GM13976 (cell line): ENCODE results near the gene QKI.
"Not testable (repeated sequence)": the region's sequence is repeated elsewhere in the genome, so short reads cannot be mapped to it uniquely, and the experiment has no call there.

Experiments used
- DNase-seq: peaks from one replicate; pipeline ENCODE4 v3.0.0; 2012; ENCODE audit warnings: low spot score
- in situ Hi-C: fragments of 300-500 bp; cut with MboI; formaldehyde crosslinking; loops from one replicate; pipeline ENCODE4 v1.12.0; 2022; ENCODE audit warnings: low sequenced_read_pairs, mixed read lengths, inconsistent platforms; ENCODE audit not compliant: unreplicated experiment
- TF ChIP-seq, protein P1 (sequence below): IDR thresholded peaks from 2 replicates; pipeline ENCODE4 v1.5.1; 2012; ENCODE audit warnings: borderline replicate concordance, mild to moderate bottlenecking; ENCODE audit not compliant: insufficient read depth; ENCODE audit errors: extremely low read depth, missing control alignments, control extremely low read depth

The QKI gene

DNA sequence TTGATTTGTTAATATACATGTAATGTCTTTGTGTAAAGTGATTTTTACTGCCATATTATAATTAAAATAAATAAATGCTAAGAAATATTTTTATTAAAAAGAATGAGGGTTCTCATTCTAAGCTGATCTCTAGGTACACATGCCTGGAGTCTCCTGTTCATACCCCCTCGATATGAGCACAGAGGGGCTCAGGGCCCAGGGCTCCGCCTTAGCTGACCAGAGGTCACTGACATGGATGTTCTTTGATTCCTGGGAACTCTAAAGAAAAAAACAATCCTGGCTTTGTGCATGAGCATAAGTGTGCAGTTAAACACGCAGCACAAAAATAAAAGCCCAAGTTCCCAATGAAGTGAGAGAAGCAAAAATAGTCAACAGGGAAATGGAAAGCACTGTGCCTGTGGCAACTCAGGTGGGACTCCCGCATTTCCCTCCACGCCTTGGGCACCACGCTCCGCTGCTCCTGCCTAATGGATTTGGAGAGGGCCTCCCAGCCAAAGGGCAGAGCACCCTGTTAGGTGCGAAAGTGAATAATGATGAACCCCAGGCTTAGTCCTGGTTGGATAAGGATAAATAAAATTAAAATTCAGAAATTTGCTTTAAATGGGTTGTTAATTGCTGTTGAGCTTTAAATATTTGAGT, 33.3 kb upstream of the QKI start:
- TF ChIP-seq, protein P1, sequence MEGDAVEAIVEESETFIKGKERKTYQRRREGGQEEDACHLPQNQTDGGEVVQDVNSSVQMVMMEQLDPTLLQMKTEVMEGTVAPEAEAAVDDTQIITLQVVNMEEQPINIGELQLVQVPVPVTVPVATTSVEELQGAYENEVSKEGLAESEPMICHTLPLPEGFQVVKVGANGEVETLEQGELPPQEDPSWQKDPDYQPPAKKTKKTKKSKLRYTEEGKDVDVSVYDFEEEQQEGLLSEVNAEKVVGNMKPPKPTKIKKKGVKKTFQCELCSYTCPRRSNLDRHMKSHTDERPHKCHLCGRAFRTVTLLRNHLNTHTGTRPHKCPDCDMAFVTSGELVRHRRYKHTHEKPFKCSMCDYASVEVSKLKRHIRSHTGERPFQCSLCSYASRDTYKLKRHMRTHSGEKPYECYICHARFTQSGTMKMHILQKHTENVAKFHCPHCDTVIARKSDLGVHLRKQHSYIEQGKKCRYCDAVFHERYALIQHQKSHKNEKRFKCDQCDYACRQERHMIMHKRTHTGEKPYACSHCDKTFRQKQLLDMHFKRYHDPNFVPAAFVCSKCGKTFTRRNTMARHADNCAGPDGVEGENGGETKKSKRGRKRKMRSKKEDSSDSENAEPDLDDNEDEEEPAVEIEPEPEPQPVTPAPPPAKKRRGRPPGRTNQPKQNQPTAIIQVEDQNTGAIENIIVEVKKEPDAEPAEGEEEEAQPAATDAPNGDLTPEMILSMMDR, result no peak
- in situ Hi-C loops, result no loop called here
- DNase-seq, result no peak

DNA sequence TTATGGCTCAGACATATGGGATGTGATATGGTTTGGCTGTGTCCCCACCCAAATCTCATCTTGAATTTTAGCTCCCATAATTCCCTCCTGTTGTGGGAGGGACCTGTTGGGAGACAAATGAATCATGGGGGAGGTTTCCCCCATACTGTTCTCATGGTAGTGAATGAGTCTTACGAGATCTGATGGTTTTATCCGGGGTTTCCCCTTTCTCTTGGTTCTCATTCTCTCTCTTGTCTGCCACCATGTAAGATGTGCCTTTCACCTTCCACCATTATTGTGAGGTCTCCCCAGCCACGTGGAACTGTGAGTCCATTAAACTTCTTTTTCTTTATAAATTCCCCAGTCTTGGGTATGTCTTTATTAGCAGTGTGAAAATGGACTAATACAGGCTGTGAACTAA, 31.1 kb upstream of the QKI start:
- in situ Hi-C loops, DNase-seq: not testable (repeated sequence)

DNA sequence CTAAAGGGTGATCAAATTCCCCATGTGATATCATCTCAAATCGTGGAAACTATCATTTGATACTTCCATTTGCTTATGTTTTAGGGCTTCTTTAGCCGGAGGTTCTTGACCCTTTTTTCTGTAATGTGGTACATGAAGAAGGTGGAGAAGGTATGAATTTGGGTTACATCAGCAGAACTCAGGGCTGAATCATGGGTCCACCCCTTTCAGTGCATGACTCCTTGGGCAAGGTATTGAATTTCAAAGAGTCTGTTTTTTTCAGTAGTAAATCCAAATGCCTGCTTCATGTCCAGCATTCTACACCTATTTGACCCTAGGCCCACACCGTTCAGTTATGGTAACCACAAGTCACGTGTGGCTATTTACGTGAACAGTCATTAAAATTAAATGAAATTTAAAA, 30.6 kb upstream of the QKI start:
- in situ Hi-C loops, result no loop called here
- DNase-seq, result no peak
- TF ChIP-seq, protein P1, result no peak

GRCh38 chr6:163384510-163384909, 30.0 kb upstream of the QKI start:
- DNase-seq, result no peak
- in situ Hi-C loops, result no loop called here
- TF ChIP-seq, protein P1, result no peak

DNA sequence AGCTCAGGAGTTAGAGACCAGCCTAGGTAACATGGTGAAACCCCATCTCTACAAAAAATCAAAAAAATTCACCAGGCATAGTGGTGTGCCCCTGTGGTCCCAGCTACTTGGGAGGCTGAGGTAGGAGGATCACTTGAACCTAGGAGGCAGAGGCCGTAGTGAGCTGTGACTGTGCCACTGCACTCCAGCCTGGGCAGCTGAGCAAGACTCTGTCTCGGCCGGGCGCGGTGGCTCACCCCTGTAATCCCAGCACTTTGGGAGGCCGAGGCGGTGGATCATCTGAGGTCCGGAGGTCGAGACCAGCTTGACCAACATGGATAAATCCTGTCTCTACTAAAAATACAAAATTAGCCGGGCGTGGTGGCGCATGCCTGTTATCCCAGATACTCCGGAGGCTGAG, 29.0 kb upstream of the QKI start:
- in situ Hi-C loops, result not testable (repeated sequence)

DNA sequence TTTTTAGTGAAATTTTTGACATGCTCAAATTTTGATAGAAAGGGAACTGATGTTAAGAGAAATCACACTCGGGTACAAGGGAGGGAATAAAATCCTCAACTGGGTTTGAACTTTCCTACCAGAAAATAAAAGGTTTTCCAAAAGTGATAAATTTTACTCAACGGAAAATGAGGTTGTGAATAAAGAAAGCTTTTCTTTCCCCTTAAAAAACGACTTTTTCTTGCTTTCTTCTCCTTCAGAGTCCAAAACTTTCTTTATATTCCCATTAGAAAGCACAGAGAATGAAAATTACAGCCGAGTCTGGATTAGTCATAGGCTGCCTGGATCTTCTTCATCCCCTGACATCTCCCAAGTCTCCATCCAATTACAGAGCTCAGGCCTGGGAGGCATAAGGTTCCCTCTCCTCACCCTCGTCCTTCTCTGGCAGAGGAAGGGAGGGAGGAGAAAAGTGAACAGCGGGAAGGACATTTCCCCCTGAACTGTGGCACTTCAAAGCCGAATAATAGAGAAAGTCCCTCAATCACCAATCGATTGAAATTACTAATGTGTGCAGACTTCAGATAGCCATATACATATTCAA, 28.1 kb upstream of the QKI start:
- in situ Hi-C loops, result no loop called here
- TF ChIP-seq, protein P1, result no peak
- no peak for DNase-seq

More for the DNA sequence above, 29.0 kb upstream of the QKI start:
- DNase-seq, result not testable (repeated sequence)

DNA sequence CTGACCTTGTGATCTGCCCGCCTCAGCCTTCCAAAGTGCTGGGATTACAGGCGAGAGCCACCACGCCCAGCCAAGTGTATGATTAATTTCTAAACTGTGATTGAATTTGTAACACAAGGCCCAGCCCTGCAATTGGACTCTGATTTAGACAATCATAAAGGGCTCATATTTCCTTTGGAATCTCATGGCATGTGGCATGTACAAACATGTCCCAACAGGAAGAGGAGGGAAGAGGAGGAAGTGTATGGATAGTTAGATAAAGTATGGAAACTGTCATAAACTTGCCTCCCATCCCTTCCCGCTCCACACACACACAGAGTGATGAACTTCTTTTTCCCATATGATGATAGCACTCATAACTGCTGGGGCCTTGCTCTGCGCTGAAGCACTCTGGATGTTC, 27.2 kb upstream of the QKI start:
- no peak for DNase-seq
- TF ChIP-seq, protein P1, result no peak
- in situ Hi-C loops, result no loop called here

DNA sequence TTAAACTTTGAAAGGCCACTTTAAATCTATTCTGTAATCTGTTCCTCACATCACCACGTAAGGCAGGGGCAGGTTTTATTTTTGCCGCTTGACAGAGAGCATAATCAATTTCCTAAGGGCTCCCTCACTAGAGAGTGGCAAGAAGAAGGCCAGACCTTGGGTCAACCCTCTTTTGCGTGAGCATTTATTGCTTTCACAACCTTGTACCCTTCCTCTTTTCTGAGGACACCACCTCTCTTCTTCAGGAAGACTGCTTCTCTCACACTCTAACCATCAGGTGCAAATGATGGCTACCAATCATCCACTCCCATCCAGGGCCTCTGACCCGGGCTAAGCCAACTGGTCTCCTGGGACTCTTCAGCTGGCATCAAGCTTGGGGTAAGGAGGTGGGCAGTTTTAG, 25.2 kb upstream of the QKI start:
- no peak for DNase-seq
- TF ChIP-seq, protein P1, result no peak
- in situ Hi-C loops, result no loop called here
